Hematopoietic multipotent progenitor cell (in vitro differentiated cells): ENCODE data around the gene HYAL1. TPM values are rescaled to one million over a fixed set of nuclear protein-coding genes. Genes with fewer than 3 reads are reported as not detected.
"Not testable (repeated sequence)": the region's sequence is repeated elsewhere in the genome, so short reads cannot be mapped to it uniquely, and the experiment has no call there.

ENCODE experiments used
- DNase-seq, 3 donors: peaks; one replicate each; pipeline ENCODE4 v3.0.0-alpha.2; 2011 to 2015; ENCODE audit warnings: low read depth in 2 of 3, low spot score in 2 of 3
- total RNA-seq: library from RNA; depleted of rRNA; stranded (reverse); fragments of >200 nt; gene quantifications from one replicate; pipeline ENCODE4 v1.2.3, GENCODE V29; 2012

HYAL1 gene
- total RNA-seq, 1 donor = 0.27 TPM

DNA sequence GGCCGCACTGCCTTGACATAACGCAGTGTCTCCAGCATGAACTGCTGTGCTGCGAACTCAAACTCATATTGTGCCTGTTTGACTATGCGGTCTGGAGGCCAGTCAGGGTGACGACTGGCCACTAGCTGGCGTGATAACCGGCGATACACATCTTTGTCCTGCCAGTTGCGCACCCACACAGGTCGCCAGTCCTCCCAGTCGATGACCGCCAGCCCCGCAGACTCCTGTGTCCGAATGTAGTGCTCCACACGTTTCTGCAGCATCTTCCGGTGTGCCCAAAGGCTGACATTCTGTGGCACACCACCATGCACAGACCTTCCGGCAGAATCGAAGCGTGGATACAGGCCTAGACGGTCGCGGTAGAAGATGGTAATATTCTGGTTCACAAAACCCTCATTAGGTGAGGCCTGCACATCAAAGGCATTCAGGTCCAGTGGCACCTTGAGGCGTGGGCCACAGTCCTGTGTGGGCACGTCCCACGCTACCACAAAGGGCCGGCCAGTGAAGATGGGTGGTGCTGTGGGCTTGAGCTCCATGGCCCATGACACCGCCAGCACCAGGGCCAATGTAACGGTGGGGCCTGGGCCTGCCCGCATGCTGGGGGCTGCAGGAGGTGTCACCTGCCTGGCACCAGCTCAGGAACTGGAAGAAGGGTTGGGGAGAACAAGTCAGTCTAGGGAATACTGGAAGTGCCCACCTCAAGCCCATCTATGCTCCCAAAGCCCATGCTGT is 16.7 kb upstream of the HYAL1 start:
- no peak for DNase-seq

DNA sequence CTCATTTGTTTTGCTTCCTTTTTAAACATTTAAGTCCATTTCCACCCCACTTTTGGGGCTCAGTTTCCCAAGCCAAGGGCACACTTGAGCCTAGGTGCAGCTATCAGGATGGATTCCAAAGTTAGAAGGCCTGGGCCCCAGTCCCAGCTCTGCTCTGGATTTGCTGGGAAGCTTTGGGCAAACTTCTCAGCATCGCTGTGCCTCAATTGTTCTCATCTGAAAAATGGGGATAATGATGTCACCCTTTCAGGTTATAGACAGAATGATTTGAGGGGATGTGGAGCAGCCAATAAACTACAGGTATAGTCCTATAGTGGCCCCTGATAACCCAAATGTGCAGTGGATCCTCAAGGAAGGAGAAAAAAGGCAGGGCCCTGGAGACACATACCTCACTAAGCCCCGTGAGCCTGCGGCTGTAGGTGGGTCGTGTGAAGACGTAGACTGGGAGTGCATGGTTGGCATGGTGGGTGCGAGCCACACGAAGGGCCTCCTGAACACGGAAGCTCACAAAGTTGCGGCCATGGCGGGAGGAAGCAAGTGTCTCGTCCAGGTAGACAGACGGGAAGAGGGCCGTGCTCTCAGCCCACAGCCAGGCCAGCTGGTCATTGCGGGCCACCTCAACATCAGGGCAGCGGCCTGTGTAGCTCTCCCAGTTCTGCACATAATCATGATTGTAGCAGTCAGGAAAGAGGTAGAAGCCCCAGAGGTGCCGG is 16.0 kb upstream of the HYAL1 start:
- DNase-seq = no peak

DNA sequence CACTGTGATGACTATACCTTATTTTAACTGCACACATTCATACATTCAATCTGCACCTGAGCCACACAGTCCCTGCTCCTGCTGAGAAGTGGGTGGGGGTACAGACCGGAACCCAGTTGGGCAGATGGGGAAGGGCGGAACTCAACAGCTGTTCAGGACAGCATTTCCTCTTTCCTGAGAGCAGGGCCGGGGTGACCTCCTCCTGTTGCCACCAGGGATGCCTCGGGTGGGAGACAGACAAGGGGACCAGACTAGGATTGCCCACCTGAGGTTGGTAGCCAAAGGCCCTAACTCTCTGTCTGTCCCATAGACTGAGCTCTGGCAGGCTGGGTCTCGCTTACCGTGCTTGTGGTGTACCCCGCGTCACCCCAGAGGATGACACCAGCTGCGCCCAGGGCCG is 15.2 kb upstream of the HYAL1 start:
- peak in 1 of 3 donors; percentile 28 for DNase-seq

DNA sequence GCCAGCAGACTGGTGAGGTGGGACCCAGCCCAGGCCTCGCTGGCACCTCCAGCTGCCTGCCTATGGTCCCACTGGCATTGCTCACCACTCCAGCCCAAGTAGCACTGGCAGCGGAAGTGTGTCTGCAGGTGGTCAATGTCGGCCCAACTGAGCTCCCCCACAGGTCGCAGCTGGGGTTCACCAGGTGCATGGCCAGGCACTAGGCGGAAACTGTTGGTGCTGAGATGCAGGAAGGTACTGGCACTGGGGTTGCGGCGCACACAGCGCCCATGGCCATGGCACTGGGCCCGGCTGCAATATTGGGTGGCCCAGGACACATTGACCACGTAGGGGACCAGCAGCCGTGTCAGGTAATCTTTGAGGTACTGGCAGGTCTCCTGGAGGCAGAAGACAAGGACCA is 14.8 kb upstream of the HYAL1 start:
- no peak for DNase-seq

DNA sequence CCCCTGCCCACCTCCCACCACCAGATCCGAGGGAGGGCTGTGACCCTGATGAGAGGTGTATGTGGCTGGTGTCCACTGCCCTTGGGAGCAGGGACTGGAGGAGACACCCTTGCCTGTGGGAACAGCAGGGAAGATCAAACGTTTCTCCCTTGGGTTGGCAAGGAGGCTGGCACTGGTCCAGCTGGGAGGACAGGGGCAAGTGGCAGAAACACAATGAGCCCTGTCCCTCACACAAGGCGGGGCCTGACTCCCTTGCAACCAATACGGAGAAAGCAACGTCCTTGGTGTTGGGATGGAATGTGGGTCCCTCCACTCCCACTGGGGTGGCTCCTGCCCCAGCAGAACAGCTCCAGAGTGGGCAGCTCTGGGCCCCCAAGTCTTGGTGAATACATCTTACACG is 13.9 kb upstream of the HYAL1 start:
- no peak for DNase-seq

DNA sequence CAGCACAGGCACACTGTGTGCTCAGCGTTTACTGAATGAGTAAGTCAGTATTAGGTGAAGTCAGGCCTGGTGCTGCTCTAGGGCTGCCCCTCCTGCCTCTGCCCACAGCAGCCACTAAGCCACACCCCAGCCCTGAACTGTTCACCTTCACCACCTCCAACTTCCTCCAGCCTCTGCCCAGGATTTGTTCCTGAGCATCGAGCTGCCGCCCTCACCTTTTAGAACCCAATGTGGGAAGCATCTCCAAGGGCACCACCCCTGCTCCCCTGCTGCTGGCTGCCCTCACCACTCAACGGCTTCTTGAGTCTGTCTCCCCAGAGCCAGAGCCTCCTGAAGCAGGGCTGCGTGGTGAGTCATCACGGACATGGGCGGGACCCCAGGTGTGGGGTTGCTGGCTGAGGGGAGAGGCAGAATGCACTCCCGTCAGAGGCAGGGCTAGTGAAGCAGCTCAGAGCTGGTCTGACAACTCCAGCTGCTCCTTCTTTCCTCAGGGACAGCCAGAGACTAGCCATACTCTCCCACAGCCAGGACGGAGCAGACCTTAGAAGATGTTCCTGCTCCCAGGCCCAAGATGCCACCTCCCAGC is 13.4 kb upstream of the HYAL1 start:
- no peak for DNase-seq

DNA sequence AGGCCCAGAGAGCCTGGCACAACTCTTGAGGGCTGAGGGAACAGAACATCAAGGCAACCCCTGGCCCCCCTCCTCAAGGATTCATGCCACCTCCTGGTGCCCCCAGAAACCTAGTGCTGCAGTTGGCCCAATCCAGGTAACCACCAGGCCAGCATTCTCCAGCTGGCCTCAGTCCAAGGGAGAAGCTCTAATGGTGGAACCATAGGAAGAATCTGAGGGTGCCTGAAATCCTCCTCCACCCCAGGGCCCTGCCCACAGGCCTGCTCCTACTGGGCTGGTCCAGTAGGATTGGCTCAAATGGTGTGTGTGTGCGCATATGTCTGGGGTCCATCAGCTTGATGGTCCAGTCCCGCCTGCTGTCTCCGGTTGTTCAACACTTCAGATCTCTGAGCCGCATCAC is 11.4 kb upstream of the HYAL1 start:
- DNase-seq = no peak

DNA sequence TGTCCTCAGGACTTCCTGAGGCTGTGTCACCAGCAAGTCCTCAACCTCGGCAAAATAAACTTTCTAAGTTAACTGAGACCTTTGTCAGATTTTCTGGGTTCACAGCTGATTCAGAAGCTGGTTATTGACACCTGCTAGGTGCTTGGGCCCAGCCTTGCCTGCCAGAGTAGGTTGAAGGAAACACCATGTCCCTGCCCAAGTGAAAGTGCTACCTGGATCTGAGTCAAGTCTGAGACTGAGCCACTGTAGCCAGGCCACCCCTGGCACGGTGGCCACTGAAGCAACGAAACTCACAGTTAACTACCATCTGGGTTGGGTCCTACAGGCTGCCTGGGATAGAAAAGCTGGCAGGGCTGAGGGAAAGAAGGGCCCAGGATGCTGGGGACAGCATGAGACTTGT is 11.0 kb upstream of the HYAL1 start:
- no peak for DNase-seq

DNA sequence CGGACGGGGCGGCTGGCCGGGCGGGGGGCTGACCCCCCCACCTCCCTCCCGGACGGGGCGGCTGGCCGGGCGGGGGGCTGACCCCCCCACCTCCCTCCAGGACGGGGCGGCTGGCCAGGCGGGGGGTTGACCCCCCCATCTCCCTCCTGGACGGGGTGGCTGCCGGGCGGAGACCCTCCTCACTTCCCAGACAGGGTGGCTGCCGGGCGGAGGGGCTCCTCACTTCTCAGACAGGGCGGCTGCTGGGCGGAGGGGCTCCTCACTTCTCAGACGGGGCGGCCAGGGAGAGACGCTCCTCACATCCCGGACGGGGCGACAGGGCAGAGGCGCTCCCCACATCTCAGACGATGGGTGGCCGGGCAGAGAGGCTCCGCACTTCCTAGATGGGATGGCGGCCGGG is 8.7 kb upstream of the HYAL1 start:
- not testable (repeated sequence) for DNase-seq

DNA sequence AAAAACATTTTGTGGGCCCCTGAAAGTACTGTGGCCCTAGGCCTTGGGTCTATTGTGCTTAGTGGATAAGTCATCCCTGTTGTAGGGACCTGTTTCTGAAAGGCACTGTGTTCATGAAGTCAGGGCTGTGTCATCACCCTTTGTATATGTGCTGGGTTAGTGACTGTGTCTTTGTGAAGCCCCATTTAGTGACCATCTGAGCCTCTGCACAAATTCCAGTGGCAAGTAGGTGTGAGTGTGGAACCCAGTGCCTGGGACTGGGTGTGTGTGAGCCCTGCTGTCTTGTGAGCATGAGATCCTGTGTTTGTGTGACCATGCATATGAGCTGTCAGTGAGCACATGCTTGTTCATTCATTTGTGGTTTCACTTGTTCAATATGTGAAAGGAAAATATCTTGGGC is 1.2 kb upstream of the HYAL1 start:
- no peak for DNase-seq

DNA sequence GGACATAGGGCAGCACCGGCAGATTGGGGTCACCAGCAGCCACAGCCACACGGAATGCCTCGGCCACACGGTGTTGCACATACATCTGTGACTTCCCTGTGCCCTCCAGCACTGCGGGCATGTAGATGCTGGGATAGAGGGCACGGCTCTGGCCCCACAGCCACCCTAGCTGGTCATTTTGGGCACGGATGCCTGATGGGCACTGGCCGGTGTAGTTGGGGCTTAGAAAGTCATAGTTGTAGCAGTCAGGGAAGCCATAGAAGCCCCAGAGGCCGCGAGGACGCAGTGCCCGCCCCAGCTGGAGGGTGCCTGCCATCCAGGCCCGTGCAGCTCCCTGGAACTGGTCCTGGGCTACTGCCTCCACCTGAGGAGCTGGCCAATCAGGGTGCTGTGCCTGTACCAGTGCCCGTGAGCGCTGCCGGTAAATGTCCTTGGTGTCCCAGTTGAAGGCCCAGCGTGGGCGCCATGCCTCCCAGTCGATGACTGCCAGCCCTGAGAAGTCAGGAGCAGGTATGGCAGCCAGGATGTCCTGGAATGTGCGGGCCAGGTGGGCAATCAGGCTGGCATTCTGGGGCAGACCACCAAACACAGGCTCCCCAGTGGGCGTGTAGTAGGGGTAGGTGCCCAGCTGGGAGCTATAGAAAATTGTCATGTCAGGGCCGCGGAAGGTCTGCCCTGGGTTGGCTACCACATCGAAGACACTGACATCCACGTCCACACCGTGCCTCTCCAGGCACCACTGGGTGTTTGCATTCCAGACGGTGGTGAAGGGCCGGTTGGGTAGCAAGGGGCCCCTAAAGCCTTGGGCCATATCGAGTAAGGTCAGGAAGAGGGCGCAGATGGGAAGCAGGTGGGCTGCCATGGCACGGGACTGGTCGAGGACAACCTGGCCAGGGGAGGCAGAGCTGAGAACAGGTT is 1.0 kb downstream of the HYAL1 start:
- no peak for DNase-seq

DNA sequence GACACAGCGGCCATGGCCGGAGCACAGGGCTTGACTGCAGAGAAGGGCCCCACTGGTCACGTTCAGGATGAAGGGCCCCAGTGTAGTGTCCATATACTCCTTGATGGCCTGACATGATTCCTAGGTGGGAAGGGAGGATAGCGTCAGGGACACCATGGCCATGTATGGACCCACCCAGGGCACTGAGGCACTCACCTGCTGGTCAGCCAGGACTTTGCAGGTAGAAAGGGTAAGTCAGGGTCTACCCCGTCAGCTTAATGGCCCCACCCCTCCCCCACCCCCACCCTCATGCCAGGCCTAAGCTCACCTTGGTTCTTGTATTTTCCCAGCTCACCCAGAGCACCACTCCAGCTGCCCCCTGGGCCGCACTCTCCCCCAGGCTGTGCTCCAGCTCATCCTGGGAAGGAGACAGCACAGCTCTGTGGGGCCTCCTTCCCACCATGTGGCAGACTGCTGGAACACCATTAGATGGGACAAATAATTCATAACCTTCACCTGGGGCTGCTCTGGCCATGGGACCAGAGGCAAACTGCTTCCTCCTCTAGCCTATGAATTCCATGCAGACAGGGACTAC is 2.6 kb downstream of the HYAL1 start:
- no peak for DNase-seq

DNA sequence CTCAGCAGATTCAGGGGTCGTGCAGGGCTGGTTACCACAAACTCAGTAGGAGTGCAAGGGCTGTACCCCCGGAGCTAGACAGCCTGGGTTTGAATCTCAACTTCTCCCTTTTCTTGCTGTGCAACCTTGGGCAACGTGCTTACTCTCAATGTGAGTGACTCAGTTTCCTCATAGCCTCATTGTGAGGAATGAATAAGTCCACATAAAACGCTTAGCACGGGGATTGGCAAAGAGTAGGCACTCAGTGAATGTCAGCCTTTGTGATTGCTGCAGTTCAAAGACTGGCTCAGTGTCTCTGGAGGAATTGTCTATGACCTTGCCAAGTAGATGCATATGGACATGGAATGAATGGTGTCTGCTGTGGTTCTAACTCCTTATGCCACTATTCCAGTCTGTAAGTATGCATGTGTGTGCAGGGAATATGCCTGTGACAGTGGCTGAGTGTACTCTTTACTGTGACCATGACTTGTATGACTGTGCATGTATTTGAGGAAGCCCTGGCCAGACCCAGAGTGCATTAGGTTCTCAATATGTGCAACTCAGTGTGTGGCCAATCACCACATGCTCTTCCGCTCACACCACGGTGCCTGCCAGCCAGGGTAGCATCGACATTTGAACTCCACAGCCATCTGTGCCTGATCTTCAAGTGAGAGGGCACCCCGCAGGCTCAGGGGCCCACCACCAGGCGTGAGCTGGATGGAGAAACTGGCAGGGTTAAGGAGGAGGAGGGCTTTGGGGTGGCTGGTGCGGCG is 3.3 kb downstream of the HYAL1 start:
- peak in 2 of 3 donors; percentile 41 to 64 for DNase-seq

DNA sequence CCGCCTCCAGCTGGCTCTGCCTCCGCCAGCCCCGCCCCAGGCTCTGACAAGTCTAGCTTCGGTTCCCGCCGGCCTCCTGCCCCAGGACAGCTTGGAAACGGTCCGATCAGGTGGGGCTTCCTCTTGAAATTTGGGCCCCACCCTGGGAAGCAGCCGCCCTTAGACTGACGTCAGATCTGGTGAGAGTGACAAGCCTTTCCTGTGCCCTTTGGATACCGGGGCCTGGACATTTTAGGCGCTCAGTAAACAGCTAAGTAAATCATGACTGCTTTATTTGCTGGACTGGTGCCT is 3.8 kb downstream of the HYAL1 start:
- DNase-seq = no peak

DNA sequence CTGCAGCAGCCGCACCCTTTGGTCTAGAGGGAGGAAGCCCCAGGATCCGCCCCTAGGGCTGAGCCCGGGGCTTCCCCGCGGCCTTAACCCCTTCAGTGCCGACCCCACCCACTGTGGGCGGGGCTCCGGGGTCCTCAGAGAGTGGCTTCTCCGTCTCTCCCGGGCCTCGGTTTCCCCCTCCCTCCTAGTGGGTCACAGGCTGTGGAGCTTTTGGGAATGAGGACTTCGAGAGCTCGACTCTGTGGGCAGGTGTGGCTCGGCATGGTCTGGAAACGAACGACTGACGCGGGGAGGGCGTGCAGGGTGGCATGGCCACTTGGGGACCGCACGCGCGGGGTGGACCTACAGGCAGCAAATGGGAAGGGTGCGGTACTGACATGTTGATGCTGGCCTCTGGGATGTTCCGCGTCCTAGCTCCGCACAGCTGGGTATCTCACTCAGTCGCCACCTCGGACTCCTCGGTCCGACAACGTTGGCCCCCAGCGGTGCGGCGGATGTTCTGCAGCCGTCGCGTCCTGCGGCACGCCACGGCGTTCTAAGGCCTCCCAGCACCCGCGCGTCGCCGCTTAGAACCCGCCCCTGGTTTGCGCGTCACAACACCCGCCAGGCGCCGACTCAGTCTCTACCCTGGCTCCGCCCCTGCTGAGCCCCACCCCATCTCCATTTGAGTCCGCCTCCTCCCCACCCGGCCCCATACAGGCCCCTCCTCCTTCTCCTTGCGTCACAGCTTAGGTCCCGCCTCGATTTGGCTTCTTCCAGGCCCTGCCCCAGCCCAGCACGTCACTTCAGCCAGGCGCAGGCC is 4.3 kb downstream of the HYAL1 start, which contains the start of the genes HYAL3 and NAA80:
TSS of gene HYAL3 (minus strand) at position 570 of the 802 bp plus-strand sequence. CDS start 3,803 bp downstream, outside the sequence.
TSS of gene NAA80 (minus strand) at position 570 of the 802 bp plus-strand sequence. CDS start 1,942 bp downstream, outside the sequence.
- peak; percentile 97 to 99 (median 99) for DNase-seq

DNA sequence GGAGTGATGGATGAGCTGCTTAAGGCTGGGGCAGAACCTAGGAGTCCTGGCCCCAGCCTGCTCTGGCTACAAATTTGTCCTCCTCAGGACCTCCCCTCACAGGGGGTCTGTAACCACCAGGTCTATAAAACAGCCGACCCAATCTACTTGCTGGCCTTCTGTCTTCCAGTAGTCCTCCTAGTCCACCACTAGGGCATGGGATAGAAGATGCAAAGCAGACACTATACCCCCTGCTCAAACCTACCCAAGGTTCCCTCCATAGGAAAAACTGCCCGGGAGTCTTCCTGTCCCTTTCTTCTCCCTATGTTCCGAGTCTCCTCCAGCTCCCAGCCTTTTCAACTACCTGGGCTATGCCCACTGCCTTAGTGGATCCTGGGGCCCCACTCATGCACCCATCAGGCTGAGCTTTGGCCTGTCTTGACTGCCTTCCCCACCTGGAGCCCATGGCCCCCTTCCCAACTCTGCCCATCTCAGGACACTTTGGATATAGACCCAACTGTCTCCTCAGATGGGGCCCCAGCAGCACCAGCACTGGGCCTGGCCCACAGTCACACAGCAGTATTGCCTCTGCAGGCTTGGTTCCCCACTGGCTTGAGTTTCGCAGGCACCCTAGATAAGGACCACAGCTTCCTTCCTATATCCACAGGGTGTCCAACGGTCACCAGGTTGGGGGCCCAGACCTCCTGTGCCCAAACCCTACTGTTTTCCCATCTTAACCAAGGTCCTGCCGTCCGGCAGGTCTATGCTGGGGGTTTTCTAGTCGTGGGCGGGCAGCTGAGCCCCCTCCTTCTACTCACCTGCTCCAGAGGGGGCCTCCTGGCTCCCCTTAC is 5.3 kb downstream of the HYAL1 start:
- DNase-seq = no peak

DNA sequence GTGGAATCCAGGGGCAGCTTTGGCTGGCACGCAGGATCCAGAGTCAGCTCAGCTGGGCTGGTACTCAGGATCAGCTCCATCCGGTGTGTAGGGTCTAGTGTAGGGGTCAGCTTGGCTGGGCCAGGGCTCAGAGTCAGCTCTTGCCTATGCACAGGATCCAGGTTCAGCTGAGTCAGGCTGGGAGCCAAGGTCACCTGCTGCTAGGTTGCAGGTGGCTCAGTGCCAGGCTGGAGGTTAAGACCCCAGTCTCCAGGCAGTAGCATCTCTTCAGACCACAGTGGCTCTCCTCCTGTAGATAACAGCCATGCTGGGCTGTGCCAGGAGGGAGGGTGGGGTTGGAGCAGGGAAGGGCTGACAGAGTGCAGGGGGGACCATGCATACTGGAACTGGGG is 6.0 kb downstream of the HYAL1 start:
- DNase-seq = no peak

DNA sequence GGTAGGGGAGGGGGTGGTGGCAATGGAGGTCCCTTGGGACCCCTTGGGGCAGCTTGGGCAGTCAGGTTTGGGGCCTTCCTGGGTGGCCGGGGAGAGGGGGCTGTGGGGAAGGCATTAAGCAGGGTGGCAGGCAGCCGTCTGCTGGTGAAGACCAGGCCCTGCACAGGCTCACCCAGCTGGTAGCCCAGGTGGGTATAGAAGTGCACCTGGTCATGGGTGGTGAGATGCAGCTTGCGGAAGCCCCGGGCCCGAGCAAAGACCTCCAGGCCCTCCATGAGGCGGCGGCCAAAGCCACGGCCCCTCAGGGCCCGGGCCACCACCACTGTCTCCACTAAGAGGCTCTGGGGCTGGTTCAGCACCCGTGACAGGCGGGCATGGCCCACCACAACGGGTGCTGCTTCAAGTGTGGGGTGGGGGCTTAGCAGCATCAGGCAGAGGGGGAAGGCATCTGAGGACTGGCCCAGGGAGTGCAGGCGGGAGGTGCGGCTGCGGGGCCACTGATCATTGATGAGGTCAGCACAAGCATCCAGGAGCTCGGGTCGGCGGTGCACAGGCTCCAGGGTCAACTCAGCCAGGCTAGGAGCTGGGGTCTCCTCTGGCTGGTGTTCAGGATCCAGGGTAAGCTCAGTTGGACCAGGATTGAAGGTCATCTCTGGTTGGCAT is 6.5 kb downstream of the HYAL1 start:
- DNase-seq = no peak
